Measurements from ENCODE around the gene FGFR4.
A peak's percentile ranks its signal among the peaks of the same experiment; 100 is the strongest.

Gene FGFR4

GRCh38 chr5:177092178-177093081 is 5.7 kb downstream of the FGFR4 start:
- Histone ChIP-seq H2BK12ac (ENCODE audit: low read length in 2 of 2) (no peak overlapping the region), H2AK5ac (ENCODE audit: low read length, severe bottlenecking) (no peak overlapping the region), H3K4me1 (ENCODE audit: control insufficient read depth, insufficient read depth, low read depth, low read length) (peaks cover 64% of the 10 kb centered on the region), H3K27ac (ENCODE audit: low read length, poor library complexity, severe bottlenecking) (no peak overlapping the region), H3K4ac (ENCODE audit: low read depth in 1 of 2, low read length in 2 of 2) (no peak overlapping the region), H3K27me3 (ENCODE audit: control insufficient read depth in 1 of 2, insufficient read depth in 1 of 2, low read length in 2 of 2) (peaks cover 0 to 29% of the 10 kb centered on the region in 2 experiments), H3K79me1 (replicated peaks; ENCODE audit: low read length, poor library complexity, severe bottlenecking) (peaks cover 9% of the 10 kb centered on the region), H3K4me3 (ENCODE audit: insufficient read depth in 1 of 2, low read depth in 1 of 2, low read length in 2 of 2) (no peak overlapping the region), H4K91ac (ENCODE audit: low read length) (no peak overlapping the region), H3K23ac (ENCODE audit: low read length in 2 of 2) (no peak overlapping the region), H2BK15ac (ENCODE audit: low read depth, poor library complexity, severe bottlenecking) (no peak overlapping the region), H2BK5ac (ENCODE audit: low read depth, low read length, poor library complexity, severe bottlenecking) (no peak overlapping the region), H2BK120ac (ENCODE audit: low read depth, low read length) (no peak overlapping the region), H4K8ac (ENCODE audit: low read length) (no peak overlapping the region), H3K9me3 (ENCODE audit: control insufficient read depth, low read length) (no peaks in the 10 kb centered on the region), H3K18ac (ENCODE audit: low read depth in 1 of 2, low read length in 2 of 2) (no peak overlapping the region), H2AFZ (ENCODE audit: low read depth, low read length) (no peak overlapping the region), H3K4me2 (ENCODE audit: low read length, poor library complexity, severe bottlenecking) (no peak overlapping the region), H3K36me3 (ENCODE audit: control insufficient read depth in 1 of 2, insufficient read depth in 2 of 2, low read depth in 1 of 2, low read length in 2 of 2) (peaks cover 0 to 74% of the 10 kb centered on the region in 2 experiments), H3K14ac (ENCODE audit: low read length in 2 of 2) (no peak overlapping the region), H3K9ac (ENCODE audit: low read length) (no peak overlapping the region)
- WGBS = 92% methylated on average over 32 of the region's 32 CpGs
- DNase-seq = no peak

GRCh38 chr5:177093082-177093712 is 6.5 kb downstream of the FGFR4 start:
- H3K4me1 ChIP-seq (ENCODE audit: control insufficient read depth, insufficient read depth, low read depth, low read length) = peaks cover 68% of the 10 kb centered on the region
- WGBS = 95% methylated on average over 40 of the region's 40 CpGs
- no peak overlapping the region for H3K9ac ChIP-seq (ENCODE audit: low read length)
- H2AFZ ChIP-seq (ENCODE audit: low read depth, low read length) = no peak overlapping the region
- no peak overlapping the region for H3K4me2 ChIP-seq (ENCODE audit: low read length, poor library complexity, severe bottlenecking)
- H3K27me3 ChIP-seq (ENCODE audit: control insufficient read depth in 1 of 2, insufficient read depth in 1 of 2, low read length in 2 of 2) = peaks cover 0 to 25% of the 10 kb centered on the region in 2 experiments
- no peak overlapping the region for H3K27ac ChIP-seq (ENCODE audit: low read length, poor library complexity, severe bottlenecking)
- peak overlapping the region; percentile 31 for H4K91ac ChIP-seq (ENCODE audit: low read length)
- H3K4ac ChIP-seq (ENCODE audit: low read depth in 1 of 2, low read length in 2 of 2) = no peak overlapping the region
- H3K4me3 ChIP-seq (ENCODE audit: insufficient read depth in 1 of 2, low read depth in 1 of 2, low read length in 2 of 2) = no peak overlapping the region
- no peak for DNase-seq
- H2BK12ac ChIP-seq (ENCODE audit: low read length in 2 of 2) = no peak overlapping the region
- H2AK5ac ChIP-seq (ENCODE audit: low read length, severe bottlenecking) = peak overlapping the region; percentile 43
- H4K8ac ChIP-seq (ENCODE audit: low read length) = no peak overlapping the region
- no peak overlapping the region for H2BK15ac ChIP-seq (ENCODE audit: low read depth, poor library complexity, severe bottlenecking)
- no peak overlapping the region for H3K18ac ChIP-seq (ENCODE audit: low read depth in 1 of 2, low read length in 2 of 2)
- no peak overlapping the region for H2BK5ac ChIP-seq (ENCODE audit: low read depth, low read length, poor library complexity, severe bottlenecking)
- peaks cover 9% of the 10 kb centered on the region for H3K79me1 ChIP-seq (replicated peaks; ENCODE audit: low read length, poor library complexity, severe bottlenecking)
- H3K9me3 ChIP-seq (ENCODE audit: control insufficient read depth, low read length) = no peaks in the 10 kb centered on the region
- H3K36me3 ChIP-seq (ENCODE audit: control insufficient read depth in 1 of 2, insufficient read depth in 2 of 2, low read depth in 1 of 2, low read length in 2 of 2) = peaks cover 0 to 82% of the 10 kb centered on the region in 2 experiments
- no peak overlapping the region for H3K14ac ChIP-seq (ENCODE audit: low read length in 2 of 2)
- no peak overlapping the region for H2BK120ac ChIP-seq (ENCODE audit: low read depth, low read length)
- no peak overlapping the region for H3K23ac ChIP-seq (ENCODE audit: low read length in 2 of 2)

- peaks cover 0 to 25% of the 10 kb centered on the region in 2 experiments for H3K27me3 ChIP-seq (ENCODE audit: control insufficient read depth in 1 of 2, insufficient read depth in 1 of 2, low read length in 2 of 2)
- H3K4me3 ChIP-seq (ENCODE audit: insufficient read depth in 1 of 2, low read depth in 1 of 2, low read length in 2 of 2) = no peak overlapping the region
- H3K23ac ChIP-seq (ENCODE audit: low read length in 2 of 2) = no peak overlapping the region
- peak overlapping the region; percentile 35 for H2BK120ac ChIP-seq (ENCODE audit: low read depth, low read length)
- H4K8ac ChIP-seq (ENCODE audit: low read length) = no peak overlapping the region
- no peak overlapping the region for H2AFZ ChIP-seq (ENCODE audit: low read depth, low read length)
- H2AK5ac ChIP-seq (ENCODE audit: low read length, severe bottlenecking) = peak overlapping the region; percentile 43
- H2BK12ac ChIP-seq (ENCODE audit: low read length in 2 of 2) = no peak overlapping the region
- H3K36me3 ChIP-seq (ENCODE audit: control insufficient read depth in 1 of 2, insufficient read depth in 2 of 2, low read depth in 1 of 2, low read length in 2 of 2) = peaks cover 0 to 85% of the 10 kb centered on the region in 2 experiments
- DNase-seq = no peak
- no peak overlapping the region for H3K18ac ChIP-seq (ENCODE audit: low read depth in 1 of 2, low read length in 2 of 2)
- H3K79me1 ChIP-seq (replicated peaks; ENCODE audit: low read length, poor library complexity, severe bottlenecking) = peaks cover 9% of the 10 kb centered on the region
- H4K91ac ChIP-seq (ENCODE audit: low read length) = no peak overlapping the region
- no peaks in the 10 kb centered on the region for H3K9me3 ChIP-seq (ENCODE audit: control insufficient read depth, low read length)
- H3K14ac ChIP-seq (ENCODE audit: low read length in 2 of 2) = no peak overlapping the region
- H3K4ac ChIP-seq (ENCODE audit: low read depth in 1 of 2, low read length in 2 of 2) = no peak overlapping the region
- H3K4me2 ChIP-seq (ENCODE audit: low read length, poor library complexity, severe bottlenecking) = no peak overlapping the region
- no peak overlapping the region for H2BK5ac ChIP-seq (ENCODE audit: low read depth, low read length, poor library complexity, severe bottlenecking)
- peak overlapping the region; percentile 74 for H3K27ac ChIP-seq (ENCODE audit: low read length, poor library complexity, severe bottlenecking)
- 97% methylated on average over 3 of the region's 6 CpGs for WGBS
- H3K4me1 ChIP-seq (ENCODE audit: control insufficient read depth, insufficient read depth, low read depth, low read length) = peaks cover 69% of the 10 kb centered on the region
- no peak overlapping the region for H3K9ac ChIP-seq (ENCODE audit: low read length)
- H2BK15ac ChIP-seq (ENCODE audit: low read depth, poor library complexity, severe bottlenecking) = no peak overlapping the region
These were observed 7.1 kb downstream of the FGFR4 start for GRCh38 chr5:177093803-177094202.
